Measurements from ENCODE around the gene PGP.

PGP gene

DNA sequence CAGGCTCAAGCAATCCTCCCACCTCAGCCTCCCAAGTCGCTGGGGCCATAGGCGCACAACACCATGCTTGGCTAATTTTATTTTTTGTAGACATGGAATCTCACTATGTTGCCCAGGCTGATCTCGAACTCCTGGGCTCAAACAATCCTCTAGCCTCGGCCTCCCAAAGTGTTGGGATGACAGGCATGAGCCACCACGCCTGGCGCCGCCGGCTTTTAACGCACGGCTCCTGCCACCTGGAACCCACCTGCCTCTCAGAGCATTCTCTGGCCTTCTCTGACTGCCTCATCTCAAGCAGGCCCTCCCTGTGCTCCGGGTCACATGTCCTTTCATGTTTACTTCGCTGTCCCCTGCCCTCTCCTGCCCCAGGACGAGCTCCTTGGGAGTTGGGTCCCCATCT is 28.6 kb downstream of the PGP start:
- Histone ChIP-seq H3K27ac (no peak overlapping the region), H3K4me3 (no peak overlapping the region)
- no peak for DNase-seq (ENCODE audit: low spot score)
- TF ChIP-seq, protein P1, sequence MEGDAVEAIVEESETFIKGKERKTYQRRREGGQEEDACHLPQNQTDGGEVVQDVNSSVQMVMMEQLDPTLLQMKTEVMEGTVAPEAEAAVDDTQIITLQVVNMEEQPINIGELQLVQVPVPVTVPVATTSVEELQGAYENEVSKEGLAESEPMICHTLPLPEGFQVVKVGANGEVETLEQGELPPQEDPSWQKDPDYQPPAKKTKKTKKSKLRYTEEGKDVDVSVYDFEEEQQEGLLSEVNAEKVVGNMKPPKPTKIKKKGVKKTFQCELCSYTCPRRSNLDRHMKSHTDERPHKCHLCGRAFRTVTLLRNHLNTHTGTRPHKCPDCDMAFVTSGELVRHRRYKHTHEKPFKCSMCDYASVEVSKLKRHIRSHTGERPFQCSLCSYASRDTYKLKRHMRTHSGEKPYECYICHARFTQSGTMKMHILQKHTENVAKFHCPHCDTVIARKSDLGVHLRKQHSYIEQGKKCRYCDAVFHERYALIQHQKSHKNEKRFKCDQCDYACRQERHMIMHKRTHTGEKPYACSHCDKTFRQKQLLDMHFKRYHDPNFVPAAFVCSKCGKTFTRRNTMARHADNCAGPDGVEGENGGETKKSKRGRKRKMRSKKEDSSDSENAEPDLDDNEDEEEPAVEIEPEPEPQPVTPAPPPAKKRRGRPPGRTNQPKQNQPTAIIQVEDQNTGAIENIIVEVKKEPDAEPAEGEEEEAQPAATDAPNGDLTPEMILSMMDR (IDR thresholded peaks at IDR 0.05): no peak

DNA sequence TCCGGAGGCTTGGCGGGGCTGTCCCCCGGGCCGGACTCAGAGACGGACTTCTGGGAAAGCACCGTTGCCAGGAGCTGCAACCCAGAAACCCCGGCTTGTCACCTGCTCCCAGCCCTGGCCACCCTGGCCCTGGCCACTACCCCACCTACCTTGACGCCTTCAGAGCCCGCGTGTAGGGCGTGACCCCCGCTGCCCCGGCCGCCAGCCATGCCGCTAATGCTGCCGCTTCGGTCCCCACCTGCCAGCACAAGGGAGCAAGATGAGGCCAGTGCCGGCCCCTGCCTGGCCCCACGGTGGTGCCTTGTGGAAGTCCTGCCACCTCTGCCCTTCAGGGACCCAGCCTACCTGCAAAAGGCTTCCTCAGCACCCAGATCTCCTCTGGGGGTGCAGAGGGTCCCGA is 29.7 kb downstream of the PGP start:
- TF ChIP-seq, protein P1 (IDR thresholded peaks at IDR 0.05): no peak
- no peak overlapping the region for H3K4me3 ChIP-seq
- H3K27ac ChIP-seq: no peak overlapping the region
- DNase-seq (ENCODE audit: low spot score): no peak

DNA sequence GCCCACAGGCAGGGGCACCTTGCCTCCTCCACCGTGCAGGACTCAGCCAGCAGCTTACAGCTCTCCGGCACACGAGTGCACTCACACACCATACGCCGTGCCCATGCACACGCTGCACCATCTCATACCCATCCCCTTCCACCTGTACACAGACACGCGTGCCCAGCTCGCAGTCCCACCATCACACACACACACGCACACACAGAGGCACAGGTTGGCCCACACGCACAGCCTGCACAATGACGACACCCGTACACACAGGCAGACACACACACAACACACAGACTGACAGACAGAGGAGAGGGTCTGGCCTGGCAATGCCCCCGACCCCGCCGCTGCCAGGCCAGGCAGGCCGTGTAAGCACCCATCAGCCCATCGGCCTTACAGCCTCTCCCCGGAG is 30.3 kb downstream of the PGP start:
- DNase-seq (ENCODE audit: low spot score): no peak
- TF ChIP-seq, protein P1 (IDR thresholded peaks at IDR 0.05): no peak
- Histone ChIP-seq H3K4me3 (no peak overlapping the region), H3K27ac (no peak overlapping the region)

DNA sequence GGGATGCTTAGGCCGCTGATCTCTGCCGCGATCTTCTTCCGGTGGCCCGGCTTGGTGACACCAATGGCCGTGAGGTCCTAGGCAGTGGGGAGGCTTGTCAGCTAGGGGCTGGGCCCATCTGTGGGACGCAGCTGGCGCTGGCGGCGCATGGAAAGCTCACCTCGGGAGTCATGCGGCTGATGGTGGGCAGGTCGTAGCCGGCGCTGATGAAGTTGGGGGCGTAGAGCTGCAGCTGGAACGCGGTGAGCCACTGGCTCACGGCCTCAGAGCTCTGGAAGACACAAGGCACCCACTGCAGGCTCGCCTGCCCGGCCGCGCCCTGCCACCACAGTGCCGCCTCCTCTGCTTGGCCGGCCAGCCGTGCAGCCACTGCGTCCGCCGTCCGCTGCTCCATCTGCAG is 31.0 kb downstream of the PGP start:
- TF ChIP-seq, protein P1 (IDR thresholded peaks at IDR 0.05): no peak
- H3K4me3 ChIP-seq: no peak overlapping the region
- H3K27ac ChIP-seq: no peak overlapping the region
- no peak for DNase-seq (ENCODE audit: low spot score)

DNA sequence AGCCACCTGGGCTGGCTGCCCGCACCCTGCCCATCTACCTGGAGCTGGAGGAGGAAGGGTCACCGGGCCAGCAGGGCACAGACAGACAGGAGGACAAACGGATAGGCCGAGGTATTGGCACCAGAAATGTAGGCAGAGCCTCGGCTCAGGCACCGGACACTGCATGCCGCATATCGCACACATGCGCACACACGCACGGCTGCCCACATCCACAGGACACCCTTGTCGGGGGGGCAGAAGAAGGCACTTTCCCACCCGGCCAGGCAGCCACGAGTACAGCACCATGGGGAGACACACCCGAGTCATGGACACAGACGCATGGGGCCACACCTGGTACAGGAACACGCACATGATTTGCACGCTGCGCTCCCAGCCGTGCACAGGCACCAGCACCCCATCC is 32.7 kb downstream of the PGP start:
- Histone ChIP-seq H3K4me3 (no peak overlapping the region), H3K27ac (no peak overlapping the region)
- DNase-seq (ENCODE audit: low spot score): no peak
- TF ChIP-seq, protein P1 (IDR thresholded peaks at IDR 0.05): no peak

DNA sequence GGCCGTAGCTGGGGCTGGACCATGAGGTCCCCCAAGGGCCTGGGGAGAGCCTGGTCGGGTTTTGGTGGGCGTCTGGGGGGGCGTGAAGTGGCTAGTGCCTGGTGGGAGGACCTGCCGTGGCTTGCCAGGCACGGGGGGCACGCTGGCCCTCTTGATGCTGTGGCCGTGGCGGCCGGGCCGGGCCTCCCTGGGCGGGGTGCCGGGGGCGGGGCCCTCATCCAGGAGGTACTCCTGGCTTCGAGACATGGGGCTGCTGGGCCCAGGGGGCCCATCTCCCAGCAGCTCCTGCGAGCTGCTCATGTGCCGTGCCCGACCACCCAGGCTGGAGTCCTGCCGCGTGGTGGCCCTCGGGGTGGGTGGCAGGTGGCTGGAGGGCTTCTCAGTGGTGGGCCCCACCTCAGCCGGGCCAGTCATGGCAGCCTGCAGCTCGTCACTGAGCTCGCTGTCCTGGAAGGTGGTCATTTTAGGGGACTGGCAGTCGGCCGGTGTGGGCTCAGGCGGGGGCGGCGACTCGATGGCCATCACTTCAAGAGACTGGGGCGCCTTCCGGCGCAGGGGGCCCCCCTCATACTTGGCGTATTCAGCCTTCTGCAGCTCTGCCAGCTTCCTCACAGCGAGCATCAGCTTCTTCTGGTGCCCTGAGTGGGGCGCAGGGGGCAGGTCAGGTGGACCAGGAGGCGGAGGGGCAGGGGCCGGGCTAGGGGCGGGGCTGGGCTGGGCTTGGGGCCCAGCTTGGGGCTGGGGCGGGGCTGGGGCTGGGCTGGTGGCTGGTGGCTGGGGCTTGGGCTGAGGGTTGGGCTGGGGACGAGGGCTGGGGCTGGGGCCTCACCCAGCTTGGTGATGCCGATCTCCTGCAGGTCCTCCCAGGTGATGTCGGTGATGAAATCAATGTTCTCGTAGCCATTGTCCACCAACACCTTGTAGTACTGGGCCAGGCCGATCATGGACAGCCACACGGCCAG is 33.4 kb downstream of the PGP start:
- Histone ChIP-seq H3K27ac (no peak overlapping the region), H3K4me3 (no peak overlapping the region)
- no peak for DNase-seq (ENCODE audit: low spot score)
- TF ChIP-seq, protein P1 (IDR thresholded peaks at IDR 0.05): no peak

DNA sequence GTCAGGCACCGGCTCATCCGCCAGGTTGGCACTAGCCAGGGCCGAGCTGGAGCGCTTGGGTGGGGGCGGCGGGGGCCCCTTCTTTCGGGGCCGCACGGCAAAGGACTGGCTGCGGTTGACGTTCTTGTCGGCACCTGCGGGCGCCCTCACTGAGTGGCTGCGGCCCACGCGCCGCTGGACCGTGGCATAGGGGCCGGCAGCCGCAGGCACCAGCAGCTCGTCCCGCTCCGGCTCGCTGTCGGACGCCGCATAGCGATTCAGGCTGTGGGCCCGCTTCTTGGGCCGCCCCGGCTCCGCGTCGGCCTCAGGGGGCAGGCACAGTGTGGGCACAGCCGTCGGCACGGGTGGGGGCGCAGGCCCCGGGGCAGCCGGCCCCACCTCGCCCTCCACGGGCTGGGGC is 34.2 kb downstream of the PGP start:
- DNase-seq (ENCODE audit: low spot score): no peak
- TF ChIP-seq, protein P1 (IDR thresholded peaks at IDR 0.05): no peak
- H3K4me3 ChIP-seq: no peak overlapping the region
- H3K27ac ChIP-seq: no peak overlapping the region
